Measurements from ENCODE around the gene EXOSC1.
"Not testable (repeated sequence)": the region's sequence is repeated elsewhere in the genome, so short reads cannot be mapped to it uniquely, and the experiment has no call there.

EXOSC1 gene

GRCh38 chr10:97427571-97428179, 18.1 kb downstream of the EXOSC1 start:
- Histone ChIP-seq H3K9ac (ENCODE audit: low read length) (no peak overlapping the region), H3K4me1 (ENCODE audit: control insufficient read depth, insufficient read depth, low read length) (peaks cover 17% of the 10 kb centered on the region), H3K9me3 (ENCODE audit: control insufficient read depth, low read length) (no peaks in the 10 kb centered on the region), H3K27me3 (ENCODE audit: control insufficient read depth, insufficient read depth, low read length) (no peaks in the 10 kb centered on the region), H3K4me3 (ENCODE audit: low read length) (peak overlapping the region; percentile 64), H3K36me3 (ENCODE audit: control insufficient read depth, insufficient read depth, low read length) (no peaks in the 10 kb centered on the region)

GRCh38 chr10:97426776-97427570, 18.8 kb downstream of the EXOSC1 start:
- Histone ChIP-seq H3K4me1 (ENCODE audit: control insufficient read depth, insufficient read depth, low read length) (peaks cover 17% of the 10 kb centered on the region), H3K4me3 (ENCODE audit: low read length) (peak overlapping the region; percentile 64), H3K9me3 (ENCODE audit: control insufficient read depth, low read length) (no peaks in the 10 kb centered on the region), H3K36me3 (ENCODE audit: control insufficient read depth, insufficient read depth, low read length) (no peaks in the 10 kb centered on the region), H3K27me3 (ENCODE audit: control insufficient read depth, insufficient read depth, low read length) (no peaks in the 10 kb centered on the region), H3K9ac (ENCODE audit: low read length) (peak overlapping the region; percentile 67)

- no peaks in the 10 kb centered on the region for H3K9me3 ChIP-seq (ENCODE audit: control insufficient read depth, low read length)
- H3K4me1 ChIP-seq (ENCODE audit: control insufficient read depth, insufficient read depth, low read length): peaks cover 17% of the 10 kb centered on the region
- no peaks in the 10 kb centered on the region for H3K36me3 ChIP-seq (ENCODE audit: control insufficient read depth, insufficient read depth, low read length)
- H3K27me3 ChIP-seq (ENCODE audit: control insufficient read depth, insufficient read depth, low read length): no peaks in the 10 kb centered on the region
- H3K4me3 ChIP-seq (ENCODE audit: low read length): peak within 1 kb of the TSS; percentile 77
- H3K9ac ChIP-seq (ENCODE audit: low read length): peak within 1 kb of the TSS; percentile 73
Observed at GRCh38 chr10:97425964-97426775, 19.6 kb downstream of the EXOSC1 start, which contains the start of gene PGAM1. PGAM1 (plus strand) TSS chr10:97426191; CDS start chr10:97426308, 117 bp downstream.

DNA sequence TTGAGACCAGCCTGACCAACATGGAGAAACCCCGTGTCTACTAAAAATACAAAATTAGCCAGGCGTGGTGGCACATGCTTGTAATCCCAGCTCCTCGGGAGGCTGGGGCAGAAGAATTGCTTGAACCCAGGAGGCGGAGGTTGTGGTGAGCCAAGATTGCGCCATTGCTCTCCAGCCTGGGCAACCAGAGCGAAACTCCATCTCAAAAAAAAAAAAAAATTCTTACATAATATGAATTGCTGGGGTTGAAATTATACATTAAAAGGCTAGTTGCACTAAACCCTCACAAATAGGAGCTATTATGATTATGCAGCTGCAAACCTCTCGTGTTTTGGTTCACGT, 22.1 kb downstream of the EXOSC1 start:
- H3K9me3 ChIP-seq (ENCODE audit: control insufficient read depth, low read length); H3K9ac ChIP-seq (ENCODE audit: low read length); H3K36me3 ChIP-seq (ENCODE audit: control insufficient read depth, insufficient read depth, low read length); H3K4me3 ChIP-seq (ENCODE audit: low read length); H3K27me3 ChIP-seq (ENCODE audit: control insufficient read depth, insufficient read depth, low read length): not testable (repeated sequence)
- H3K4me1 ChIP-seq (ENCODE audit: control insufficient read depth, insufficient read depth, low read length): peaks cover 20% of the 10 kb centered on the region

DNA sequence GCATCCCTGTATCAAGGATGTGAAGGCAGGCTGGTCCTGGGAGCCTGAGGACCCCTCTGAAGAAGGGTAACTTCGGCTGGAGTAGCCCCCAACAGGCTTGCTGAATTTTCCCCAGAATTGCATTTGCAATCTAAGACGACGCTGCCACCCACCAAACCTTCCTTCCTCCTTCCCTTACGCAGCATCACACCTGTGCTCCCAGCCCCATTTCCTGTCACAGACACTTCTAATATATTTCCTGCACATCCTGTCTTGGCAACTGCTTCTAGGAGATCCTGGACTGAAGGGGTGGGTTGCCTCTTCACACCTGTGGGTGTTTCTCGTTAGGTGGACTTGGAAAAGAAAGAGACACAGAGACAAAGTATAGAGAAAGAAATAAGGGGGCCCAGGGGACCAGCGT, 29.2 kb downstream of the EXOSC1 start:
- Histone ChIP-seq H3K9ac (ENCODE audit: low read length) (no peak overlapping the region), H3K4me1 (ENCODE audit: control insufficient read depth, insufficient read depth, low read length) (peaks cover 5% of the 10 kb centered on the region), H3K4me3 (ENCODE audit: low read length) (no peak overlapping the region)

DNA sequence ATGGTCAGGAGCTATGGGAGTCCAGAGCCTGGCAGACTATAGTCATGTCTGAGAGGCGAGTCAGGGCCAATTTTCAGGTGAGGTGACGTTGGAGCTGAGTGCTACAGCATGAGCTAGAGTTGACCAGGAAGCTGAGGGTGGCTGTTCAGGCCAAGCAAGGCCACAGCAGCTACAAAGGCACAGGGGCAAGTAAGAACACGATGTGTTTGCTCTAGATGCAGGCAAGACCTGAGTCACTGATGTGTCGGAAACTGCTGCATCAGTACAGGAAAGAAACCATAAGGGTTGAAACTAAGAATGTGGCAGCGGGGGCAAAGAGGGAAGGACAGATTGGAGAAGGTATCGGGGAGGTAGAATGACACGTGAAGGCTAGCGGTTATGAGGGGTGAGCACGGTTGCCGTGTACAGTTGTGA, 32.9 kb downstream of the EXOSC1 start:
- H3K36me3 ChIP-seq (ENCODE audit: control insufficient read depth, insufficient read depth, low read length): no peaks in the 10 kb centered on the region
- no peaks in the 10 kb centered on the region for H3K27me3 ChIP-seq (ENCODE audit: control insufficient read depth, insufficient read depth, low read length)
- no peak overlapping the region for H3K4me3 ChIP-seq (ENCODE audit: low read length)
- no peaks in the 10 kb centered on the region for H3K9me3 ChIP-seq (ENCODE audit: control insufficient read depth, low read length)
- H3K9ac ChIP-seq (ENCODE audit: low read length): no peak overlapping the region
- H3K4me1 ChIP-seq (ENCODE audit: control insufficient read depth, insufficient read depth, low read length): peaks cover 11% of the 10 kb centered on the region

More for the DNA sequence above, 29.2 kb downstream of the EXOSC1 start:
- Histone ChIP-seq H3K36me3 (ENCODE audit: control insufficient read depth, insufficient read depth, low read length) (no peaks in the 10 kb centered on the region), H3K27me3 (ENCODE audit: control insufficient read depth, insufficient read depth, low read length) (no peaks in the 10 kb centered on the region), H3K9me3 (ENCODE audit: control insufficient read depth, low read length) (no peaks in the 10 kb centered on the region)

DNA sequence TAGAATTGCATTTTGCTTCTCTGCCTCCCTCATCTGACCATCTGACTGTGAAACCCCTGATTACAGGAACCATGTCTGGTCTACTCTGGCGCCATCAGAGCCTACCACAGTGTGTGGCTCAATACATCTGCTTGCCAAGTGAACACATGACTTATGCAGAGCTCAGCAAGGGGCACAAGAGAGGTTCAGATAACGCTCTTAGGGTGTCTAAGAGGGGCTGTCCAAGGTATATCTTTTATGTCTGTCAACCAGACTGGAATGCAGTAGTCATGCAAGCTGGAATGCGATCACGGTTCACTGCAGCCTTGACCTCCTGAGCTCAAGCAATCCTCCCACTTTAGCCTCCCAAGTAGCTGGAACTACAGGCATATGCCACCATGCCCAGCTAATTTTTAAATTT, 34.4 kb downstream of the EXOSC1 start:
- H3K9ac ChIP-seq (ENCODE audit: low read length): no peak overlapping the region
- H3K4me1 ChIP-seq (ENCODE audit: control insufficient read depth, insufficient read depth, low read length): peaks cover 11% of the 10 kb centered on the region
- H3K36me3 ChIP-seq (ENCODE audit: control insufficient read depth, insufficient read depth, low read length): no peaks in the 10 kb centered on the region
- H3K27me3 ChIP-seq (ENCODE audit: control insufficient read depth, insufficient read depth, low read length): no peaks in the 10 kb centered on the region
- H3K9me3 ChIP-seq (ENCODE audit: control insufficient read depth, low read length): no peaks in the 10 kb centered on the region
- H3K4me3 ChIP-seq (ENCODE audit: low read length): no peak overlapping the region

- Histone ChIP-seq H3K36me3 (ENCODE audit: control insufficient read depth, insufficient read depth, low read length) (no peaks in the 10 kb centered on the region), H3K27me3 (ENCODE audit: control insufficient read depth, insufficient read depth, low read length) (no peaks in the 10 kb centered on the region), H3K4me3 (ENCODE audit: low read length) (no peak overlapping the region), H3K9ac (ENCODE audit: low read length) (no peak overlapping the region), H3K4me1 (ENCODE audit: control insufficient read depth, insufficient read depth, low read length) (peaks cover 11% of the 10 kb centered on the region), H3K9me3 (ENCODE audit: control insufficient read depth, low read length) (no peaks in the 10 kb centered on the region)
Observed at GRCh38 chr10:97408496-97408992, 37.3 kb downstream of the EXOSC1 start.

DNA sequence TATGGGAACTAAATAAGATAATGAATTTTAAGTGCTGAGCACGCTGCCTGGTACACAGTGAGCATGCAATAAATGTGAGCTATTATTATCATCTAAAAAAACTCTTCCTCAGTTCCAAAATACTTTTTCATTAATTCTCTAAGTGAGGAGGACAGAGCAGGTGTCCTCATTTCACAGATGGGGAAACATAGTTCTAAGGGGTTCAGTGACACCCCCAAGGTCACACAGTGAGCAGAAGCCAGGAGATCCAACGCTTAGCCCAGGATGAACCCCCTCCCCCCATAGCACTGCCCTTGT, 37.9 kb downstream of the EXOSC1 start:
- no peaks in the 10 kb centered on the region for H3K36me3 ChIP-seq (ENCODE audit: control insufficient read depth, insufficient read depth, low read length)
- no peaks in the 10 kb centered on the region for H3K27me3 ChIP-seq (ENCODE audit: control insufficient read depth, insufficient read depth, low read length)
- no peak overlapping the region for H3K9ac ChIP-seq (ENCODE audit: low read length)
- H3K4me3 ChIP-seq (ENCODE audit: low read length): no peak overlapping the region
- H3K9me3 ChIP-seq (ENCODE audit: control insufficient read depth, low read length): no peaks in the 10 kb centered on the region
- peaks cover 11% of the 10 kb centered on the region for H3K4me1 ChIP-seq (ENCODE audit: control insufficient read depth, insufficient read depth, low read length)

- no peaks in the 10 kb centered on the region for H3K9me3 ChIP-seq (ENCODE audit: control insufficient read depth, low read length)
- H3K4me3 ChIP-seq (ENCODE audit: low read length): no peak overlapping the region
- H3K4me1 ChIP-seq (ENCODE audit: control insufficient read depth, insufficient read depth, low read length): peaks cover 11% of the 10 kb centered on the region
- H3K27me3 ChIP-seq (ENCODE audit: control insufficient read depth, insufficient read depth, low read length): no peaks in the 10 kb centered on the region
- H3K36me3 ChIP-seq (ENCODE audit: control insufficient read depth, insufficient read depth, low read length): no peaks in the 10 kb centered on the region
- H3K9ac ChIP-seq (ENCODE audit: low read length): no peak overlapping the region
Observed at GRCh38 chr10:97407211-97407951, 38.4 kb downstream of the EXOSC1 start.

DNA sequence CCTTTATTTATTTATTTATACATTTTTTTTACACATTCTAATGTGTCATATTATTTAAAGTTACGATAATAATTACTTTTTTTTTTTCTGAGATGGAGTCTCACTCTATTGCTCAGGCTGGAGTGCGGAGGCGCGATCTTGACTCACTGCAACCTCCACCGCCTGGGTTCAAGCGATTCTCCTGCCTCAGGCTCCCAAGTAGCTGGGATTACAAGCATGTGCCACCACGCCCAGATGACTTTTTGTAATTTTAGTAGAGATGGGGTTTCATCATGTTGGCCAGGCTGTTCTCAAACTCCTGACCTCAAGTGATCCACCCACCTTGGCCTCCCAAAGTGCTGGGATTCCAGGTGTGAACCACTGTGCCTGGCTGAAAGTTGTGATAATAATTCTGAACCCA, 39.3 kb downstream of the EXOSC1 start:
- H3K4me1 ChIP-seq (ENCODE audit: control insufficient read depth, insufficient read depth, low read length): peaks cover 11% of the 10 kb centered on the region
- H3K4me3 ChIP-seq (ENCODE audit: low read length); H3K9me3 ChIP-seq (ENCODE audit: control insufficient read depth, low read length); H3K27me3 ChIP-seq (ENCODE audit: control insufficient read depth, insufficient read depth, low read length); H3K36me3 ChIP-seq (ENCODE audit: control insufficient read depth, insufficient read depth, low read length); H3K9ac ChIP-seq (ENCODE audit: low read length): not testable (repeated sequence)
